Measurements from ENCODE around the gene GSTA3. TPM values are rescaled to one million over a fixed set of nuclear protein-coding genes. Genes with fewer than 3 reads are reported as not detected.

GSTA3 gene
- total RNA-seq (1 to 10 TPM; 3.0 to 5.8 TPM), polyA plus RNA-seq (1 to 10 TPM; 1.1 to 1.7 TPM)
- long read RNA-seq, donor 1, result 0 reads
- long read RNA-seq, donor 2, result 0 reads
- long read RNA-seq, donor 3, result 0 reads
- long read RNA-seq, donor 4, result 0 reads
- long read RNA-seq, donor 5, result 0 reads

DNA sequence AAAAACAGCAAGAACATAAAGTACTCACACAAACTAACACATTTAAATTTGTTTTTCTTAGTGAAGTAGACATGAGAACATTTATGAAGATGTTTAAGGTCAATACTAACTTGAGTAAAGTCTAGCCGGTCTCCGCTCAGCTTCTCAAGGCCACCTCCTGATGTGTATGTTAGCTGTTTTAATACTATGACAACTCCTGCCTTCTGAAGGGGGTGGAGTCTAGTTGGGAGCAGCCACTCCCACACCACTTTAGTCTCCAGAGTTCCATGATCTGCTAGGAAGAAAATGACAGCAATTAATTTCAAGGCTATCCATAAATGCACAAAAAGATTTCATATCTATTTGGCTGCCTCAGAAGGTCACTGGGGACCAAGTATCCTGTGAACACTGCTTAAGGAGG, at the start of gene GSTA3:
GSTA3 (minus strand) TSS at position 168 of the 400 bp plus-strand sequence. CDS start 3,864 bp downstream, outside the sequence.
- no peaks in the 10 kb centered on the region for H3K36me3 ChIP-seq (ENCODE audit: control insufficient read depth in 4 of 4, insufficient read depth in 4 of 4, low read length in 4 of 4)
- H3K9ac ChIP-seq (ENCODE audit: insufficient read depth in 1 of 2, low read length in 2 of 2), result no peak within 1 kb of the TSS
- H3K27me3 ChIP-seq (ENCODE audit: control insufficient read depth in 3 of 3, insufficient read depth in 3 of 3, low read length in 2 of 3), result no peaks in the 10 kb centered on the region
- peaks cover 0 to 12% (median 0%) of the 10 kb centered on the region in 5 donors for H3K4me1 ChIP-seq (ENCODE audit: control insufficient read depth in 5 of 5, insufficient read depth in 5 of 5, low read length in 5 of 5)
- H3K9me3 ChIP-seq (ENCODE audit: control insufficient read depth in 4 of 4, insufficient read depth in 3 of 4, low read length in 3 of 4), result no peaks in the 10 kb centered on the region
- no peak for ATAC-seq (ENCODE audit: insufficient read depth, low FRiP score)
- TF ChIP-seq, protein P1, sequence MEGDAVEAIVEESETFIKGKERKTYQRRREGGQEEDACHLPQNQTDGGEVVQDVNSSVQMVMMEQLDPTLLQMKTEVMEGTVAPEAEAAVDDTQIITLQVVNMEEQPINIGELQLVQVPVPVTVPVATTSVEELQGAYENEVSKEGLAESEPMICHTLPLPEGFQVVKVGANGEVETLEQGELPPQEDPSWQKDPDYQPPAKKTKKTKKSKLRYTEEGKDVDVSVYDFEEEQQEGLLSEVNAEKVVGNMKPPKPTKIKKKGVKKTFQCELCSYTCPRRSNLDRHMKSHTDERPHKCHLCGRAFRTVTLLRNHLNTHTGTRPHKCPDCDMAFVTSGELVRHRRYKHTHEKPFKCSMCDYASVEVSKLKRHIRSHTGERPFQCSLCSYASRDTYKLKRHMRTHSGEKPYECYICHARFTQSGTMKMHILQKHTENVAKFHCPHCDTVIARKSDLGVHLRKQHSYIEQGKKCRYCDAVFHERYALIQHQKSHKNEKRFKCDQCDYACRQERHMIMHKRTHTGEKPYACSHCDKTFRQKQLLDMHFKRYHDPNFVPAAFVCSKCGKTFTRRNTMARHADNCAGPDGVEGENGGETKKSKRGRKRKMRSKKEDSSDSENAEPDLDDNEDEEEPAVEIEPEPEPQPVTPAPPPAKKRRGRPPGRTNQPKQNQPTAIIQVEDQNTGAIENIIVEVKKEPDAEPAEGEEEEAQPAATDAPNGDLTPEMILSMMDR (IDR thresholded peaks at IDR 0.05; ENCODE audit: control extremely low read depth, extremely low read depth), result no peak
- no peak for DNase-seq
- WGBS, 2 donors, result 56 to 94% methylated on average over 2 of the region's 2 CpGs
- no peak within 1 kb of the TSS for H3K27ac ChIP-seq (ENCODE audit: low read depth in 1 of 2, low read length in 1 of 2)
- H3K4me3 ChIP-seq, result no peak within 1 kb of the TSS

GRCh38 chr6:52958546-52959255, 49.2 kb upstream of the GSTA3 start:
- Histone ChIP-seq H3K4me1 (ENCODE audit: control insufficient read depth in 5 of 5, insufficient read depth in 5 of 5, low read length in 5 of 5) (no peaks in the 10 kb centered on the region), H3K9me3 (ENCODE audit: control insufficient read depth in 4 of 4, insufficient read depth in 3 of 4, low read length in 3 of 4) (peaks cover 0 to 5% (median 2%) of the 10 kb centered on the region in 4 donors), H3K27ac (ENCODE audit: low read depth in 1 of 2, low read length in 1 of 2) (no peak overlapping the region), H3K9ac (ENCODE audit: insufficient read depth in 1 of 2, low read length in 2 of 2) (no peak overlapping the region), H3K36me3 (ENCODE audit: control insufficient read depth in 4 of 4, insufficient read depth in 4 of 4, low read length in 4 of 4) (no peaks in the 10 kb centered on the region), H3K4me3 (no peak overlapping the region), H3K27me3 (ENCODE audit: control insufficient read depth in 3 of 3, insufficient read depth in 3 of 3, low read length in 2 of 3) (no peaks in the 10 kb centered on the region)
- ATAC-seq (ENCODE audit: insufficient read depth, low FRiP score) (no peak), DNase-seq (no peak)
- WGBS, 2 donors, result 69 to 78% methylated on average over 8 of the region's 8 CpGs
- TF ChIP-seq, protein P1 (IDR thresholded peaks at IDR 0.05; ENCODE audit: control extremely low read depth, extremely low read depth), result no peak

GRCh38 chr6:52955871-52956270, 46.4 kb upstream of the GSTA3 start:
- H3K27me3 ChIP-seq (ENCODE audit: control insufficient read depth in 3 of 3, insufficient read depth in 3 of 3, low read length in 2 of 3), result no peaks in the 10 kb centered on the region
- TF ChIP-seq, protein P1 (IDR thresholded peaks at IDR 0.05; ENCODE audit: control extremely low read depth, extremely low read depth), result no peak
- 95 to 97% methylated on average over 7 of the region's 7 CpGs for WGBS, 2 donors
- no peak overlapping the region for H3K27ac ChIP-seq (ENCODE audit: low read depth in 1 of 2, low read length in 1 of 2)
- no peaks in the 10 kb centered on the region for H3K4me1 ChIP-seq (ENCODE audit: control insufficient read depth in 5 of 5, insufficient read depth in 5 of 5, low read length in 5 of 5)
- ATAC-seq (ENCODE audit: insufficient read depth, low FRiP score) (no peak), DNase-seq (no peak)
- H3K4me3 ChIP-seq, result no peak overlapping the region
- no peak overlapping the region for H3K9ac ChIP-seq (ENCODE audit: insufficient read depth in 1 of 2, low read length in 2 of 2)
- no peaks in the 10 kb centered on the region for H3K9me3 ChIP-seq (ENCODE audit: control insufficient read depth in 4 of 4, insufficient read depth in 3 of 4, low read length in 3 of 4)
- H3K36me3 ChIP-seq (ENCODE audit: control insufficient read depth in 4 of 4, insufficient read depth in 4 of 4, low read length in 4 of 4), result no peaks in the 10 kb centered on the region
